Activated T-helper 1 cell treated with anti-CD3 and anti-CD28 coated beads, Interleukin-2, amount 50 U/mL, for 16 hours (primary cell): Measurements from ENCODE around the gene PRKD2.
A peak's percentile ranks its signal among the peaks of the same experiment; 100 is the strongest.
"Not testable (repeated sequence)": the region's sequence is repeated elsewhere in the genome, so short reads cannot be mapped to it uniquely, and the experiment has no call there.

ENCODE experiments used
- DNase-seq, 2 donors: peaks; one replicate each; pipeline ENCODE4 v3.0.0-alpha.2; 2020; ENCODE audit warnings: low read depth in 1 of 2, low spot score in 1 of 2

Gene PRKD2

GRCh38 chr19:46717034-46717715 lies at the start of gene PRKD2:
TSS of gene PRKD2 (minus strand) at chr19:46717114. CDS start at chr19:46716370, 744 bp downstream.
- DNase-seq = peak; percentile 73 to 82

- no peak for DNase-seq
Observed at GRCh38 chr19:46764817-46765291, 47.9 kb upstream of the PRKD2 start.

DNA sequence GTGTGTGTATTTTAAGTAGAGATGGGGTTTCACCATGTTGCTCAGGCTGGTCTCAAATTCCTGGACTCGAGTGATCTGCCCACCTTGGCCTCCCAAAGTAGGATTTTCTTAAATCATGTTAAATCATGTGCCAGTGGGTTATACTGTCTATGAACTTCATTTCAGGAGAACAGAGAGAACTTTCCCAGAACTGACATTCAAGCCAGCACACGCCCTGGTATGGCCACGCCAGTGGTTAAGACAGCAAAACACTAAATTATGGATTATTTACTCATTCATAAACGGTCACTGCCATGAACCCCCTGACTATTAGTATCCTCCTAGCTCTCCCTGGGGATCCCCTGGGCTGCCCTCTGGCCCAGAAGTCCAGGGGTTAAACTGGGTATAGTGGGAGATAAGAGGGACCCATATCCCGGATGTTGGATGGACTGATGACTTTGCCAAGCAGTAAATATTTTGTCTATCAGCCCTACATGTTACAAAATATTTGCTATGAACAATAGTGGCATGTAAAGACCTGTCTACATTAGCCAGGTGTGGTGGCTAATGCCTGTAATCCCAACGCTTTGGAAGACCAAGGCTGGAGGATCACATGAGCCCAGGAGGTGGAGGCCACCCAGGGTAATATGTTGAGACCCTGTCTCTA lies 45.5 kb upstream of the PRKD2 start:
- no peak for DNase-seq

DNA sequence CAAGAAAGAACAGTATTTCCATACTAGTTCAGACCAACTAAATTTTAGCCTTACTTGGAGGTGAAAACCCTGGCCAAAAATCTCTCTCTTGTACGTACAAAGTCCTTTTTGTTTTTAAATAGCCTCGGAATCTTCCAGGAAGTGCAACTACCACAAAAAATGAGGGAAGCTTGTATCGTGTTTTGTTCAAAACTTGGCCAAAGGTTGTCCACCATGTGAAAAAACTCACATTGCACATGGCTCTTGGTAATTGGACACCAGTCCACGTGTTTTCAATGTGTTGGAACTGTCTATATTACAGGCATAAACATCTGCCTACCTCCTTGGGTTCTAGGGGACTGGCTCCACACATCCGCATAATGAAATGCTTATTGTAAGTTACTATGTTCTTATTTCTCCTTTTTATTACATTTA lies 44.5 kb upstream of the PRKD2 start:
- no peak for DNase-seq

DNA sequence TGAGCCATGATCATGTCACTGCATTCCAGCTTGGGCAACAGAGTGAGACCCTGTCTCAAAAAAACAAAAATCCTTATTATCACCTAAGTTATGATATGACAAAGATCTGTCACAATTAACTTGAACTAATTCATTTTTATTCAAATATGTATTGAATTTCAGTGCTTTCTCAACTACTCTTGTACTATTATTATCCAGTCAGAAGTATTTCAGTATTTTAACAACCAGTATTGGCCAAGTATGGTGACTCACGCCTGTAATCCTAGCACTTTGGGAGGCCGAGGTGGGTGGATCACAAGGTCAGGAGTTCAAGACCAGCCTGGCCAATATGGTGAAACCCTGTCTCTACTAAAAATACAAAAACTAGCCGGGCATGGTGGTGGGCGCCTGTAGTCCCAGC lies 44.0 kb upstream of the PRKD2 start:
- not testable (repeated sequence) for DNase-seq

GRCh38 chr19:46760363-46760762 lies 43.4 kb upstream of the PRKD2 start:
- no peak for DNase-seq

GRCh38 chr19:46759817-46760333 lies 43.0 kb upstream of the PRKD2 start:
- no peak for DNase-seq

DNA sequence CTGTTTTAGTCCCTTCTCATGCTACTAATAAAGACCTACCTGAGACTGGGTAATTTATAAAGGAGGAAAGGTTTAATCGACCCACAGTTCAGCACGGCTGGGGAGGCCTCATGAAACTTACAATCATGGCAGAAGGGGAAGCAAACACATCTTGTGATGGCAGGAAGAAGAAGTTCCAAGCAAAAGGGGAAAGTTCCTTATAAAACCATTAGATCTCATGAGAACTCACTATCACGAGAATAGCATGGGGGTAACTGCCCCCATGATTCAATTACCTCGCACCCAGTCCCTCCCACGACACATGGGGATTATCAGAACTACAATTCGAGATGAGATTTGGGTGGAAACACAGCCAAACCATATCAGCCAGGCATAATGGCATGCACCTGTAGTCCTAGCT lies 42.3 kb upstream of the PRKD2 start:
- DNase-seq = no peak

GRCh38 chr19:46756544-46756888 lies 39.6 kb upstream of the PRKD2 start:
- DNase-seq = no peak

- no peak for DNase-seq
Observed at GRCh38 chr19:46755853-46756543, 39.1 kb upstream of the PRKD2 start.

DNA sequence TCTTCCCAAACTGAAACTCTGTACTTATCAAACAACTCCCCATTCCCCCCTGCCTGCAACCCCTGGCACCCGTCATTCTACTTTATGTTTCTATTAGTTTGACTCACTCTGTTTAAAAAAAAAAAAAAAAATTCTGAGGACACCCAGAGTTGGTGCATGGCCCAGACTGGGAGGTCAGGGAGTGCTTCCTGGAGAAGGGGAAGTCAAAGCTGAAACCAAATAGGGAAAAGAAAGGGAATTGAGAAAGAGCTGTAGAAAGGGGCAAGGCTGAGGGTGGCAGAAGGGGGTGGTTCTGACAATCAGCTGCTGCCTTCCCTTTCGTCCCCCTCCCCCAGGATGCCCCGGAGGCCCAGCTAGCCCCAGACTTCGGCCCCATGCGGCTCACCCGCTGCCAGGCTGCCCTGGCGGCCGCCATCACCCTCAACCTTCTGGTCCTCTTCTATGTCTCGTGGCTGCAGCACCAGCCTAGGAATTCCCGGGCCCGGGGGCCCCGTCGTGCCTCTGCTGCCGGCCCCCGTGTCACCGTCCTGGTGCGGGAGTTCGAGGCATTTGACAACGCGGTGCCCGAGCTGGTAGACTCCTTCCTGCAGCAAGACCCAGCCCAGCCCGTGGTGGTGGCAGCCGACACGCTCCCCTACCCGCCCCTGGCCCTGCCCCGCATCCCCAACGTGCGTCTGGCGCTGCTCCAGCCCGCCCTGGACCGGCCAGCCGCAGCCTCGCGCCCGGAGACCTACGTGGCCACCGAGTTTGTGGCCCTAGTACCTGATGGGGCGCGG lies 38.4 kb upstream of the PRKD2 start:
- no peak for DNase-seq

GRCh38 chr19:46753420-46754155 lies 36.7 kb upstream of the PRKD2 start:
- peak; percentile 45 for DNase-seq

- peak; percentile 53 to 66 for DNase-seq
Observed at GRCh38 chr19:46748325-46749109, 31.6 kb upstream of the PRKD2 start.

- DNase-seq = peak in 1 of 2 donors; percentile 52
Observed at GRCh38 chr19:46746281-46747057, 29.6 kb upstream of the PRKD2 start, which contains the start of gene STRN4. TSS of gene STRN4 (minus strand) at chr19:46746450. CDS start at chr19:46746430, 20 bp downstream.

DNA sequence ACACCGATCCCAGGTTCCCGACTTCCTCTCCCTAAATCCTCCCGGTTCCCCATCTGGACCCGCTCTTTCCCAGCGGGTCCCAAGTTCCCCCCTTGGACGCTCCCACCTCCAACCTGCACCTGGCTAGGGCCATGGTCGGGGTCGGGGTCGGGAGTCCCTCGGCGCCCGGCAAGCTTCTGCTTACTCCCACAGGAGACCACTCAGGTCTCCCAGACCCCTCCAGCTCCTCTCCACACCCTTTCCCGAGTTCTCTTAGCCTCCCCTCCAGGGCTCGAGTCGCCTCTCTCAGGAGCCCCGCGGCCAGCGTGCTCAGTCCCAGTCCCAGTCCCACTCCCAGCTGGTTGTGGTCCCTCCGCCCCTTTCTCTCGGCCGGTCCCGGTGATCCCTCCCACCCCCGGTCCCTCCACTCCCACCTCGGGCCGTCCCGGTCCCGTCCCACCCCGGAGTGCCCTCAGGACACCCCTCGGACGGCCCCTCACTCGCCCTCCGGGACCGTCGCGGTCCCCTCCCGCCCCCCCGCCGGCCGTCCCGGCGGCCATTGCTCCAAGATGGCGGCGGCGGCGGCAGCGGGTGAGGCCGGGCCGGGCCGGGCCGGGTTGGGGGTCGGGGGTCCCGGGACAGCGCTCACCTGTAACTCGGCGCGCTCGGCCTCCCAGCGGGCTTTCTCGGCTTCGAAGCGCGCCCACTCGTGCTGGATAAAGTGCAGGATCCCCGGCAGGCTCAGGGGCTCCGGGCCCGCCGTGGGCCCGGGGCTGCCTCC lies 28.8 kb upstream of the PRKD2 start, which contains the start of gene FKRP:
Gene FKRP, plus strand, starts transcription at position 537 of the 760 bp plus-strand sequence. CDS start 9,394 bp downstream, outside the sequence.
- no peak for DNase-seq

GRCh38 chr19:46745030-46745429 lies 28.1 kb upstream of the PRKD2 start:
- no peak for DNase-seq

DNA sequence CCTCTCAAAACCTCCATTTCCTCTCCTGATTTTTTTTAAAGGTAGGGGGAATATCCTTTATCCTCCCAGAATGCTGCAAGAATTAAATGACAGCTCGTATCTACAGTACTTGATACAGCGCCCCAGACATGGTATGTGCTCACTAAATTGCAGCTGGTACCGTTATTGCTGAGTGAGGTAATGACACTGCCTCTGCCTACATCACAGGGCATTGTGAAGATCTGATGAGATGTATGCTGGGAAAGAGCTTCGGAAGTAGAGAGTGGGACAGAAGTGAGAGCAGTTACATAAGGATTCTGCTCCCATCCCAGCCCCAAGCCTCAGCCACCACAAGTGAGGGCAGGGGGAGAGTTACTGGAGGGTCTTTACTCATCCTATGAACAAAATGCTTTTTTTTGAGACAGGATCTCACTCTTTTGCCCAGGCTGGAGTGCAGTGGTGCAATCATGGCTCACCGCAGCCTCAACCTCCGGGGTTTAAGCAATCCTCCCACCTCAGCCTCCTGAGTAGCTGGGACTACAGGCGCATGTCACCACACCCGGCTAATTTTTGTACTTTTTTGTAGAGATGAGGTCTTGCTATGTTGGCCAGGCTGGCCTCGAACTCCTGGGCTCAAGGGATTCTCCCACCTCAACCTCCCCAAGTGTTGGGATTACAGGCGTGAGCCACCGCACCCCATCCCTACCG lies 27.2 kb upstream of the PRKD2 start:
- DNase-seq = no peak
